HTERT RPE-1 (cell line): Measurements from ENCODE around the gene NRXN2.

Experiments
- in situ Hi-C: fragments of 300-500 bp; cut with MboI; formaldehyde crosslinking; loops from 4 replicates; pipeline ENCODE4 v1.14.3; 2020; ENCODE audit warnings: low sequenced_read_pairs

NRXN2 gene

GRCh38 chr11:64556721-64557250 lies 166.2 kb downstream of the NRXN2 start:
- in situ Hi-C loops = no loop called here
